ENCODE data around the gene EVL.
"Not testable (repeated sequence)": the region's sequence is repeated elsewhere in the genome, so short reads cannot be mapped to it uniquely, and the experiment has no call there.

Gene EVL

DNA sequence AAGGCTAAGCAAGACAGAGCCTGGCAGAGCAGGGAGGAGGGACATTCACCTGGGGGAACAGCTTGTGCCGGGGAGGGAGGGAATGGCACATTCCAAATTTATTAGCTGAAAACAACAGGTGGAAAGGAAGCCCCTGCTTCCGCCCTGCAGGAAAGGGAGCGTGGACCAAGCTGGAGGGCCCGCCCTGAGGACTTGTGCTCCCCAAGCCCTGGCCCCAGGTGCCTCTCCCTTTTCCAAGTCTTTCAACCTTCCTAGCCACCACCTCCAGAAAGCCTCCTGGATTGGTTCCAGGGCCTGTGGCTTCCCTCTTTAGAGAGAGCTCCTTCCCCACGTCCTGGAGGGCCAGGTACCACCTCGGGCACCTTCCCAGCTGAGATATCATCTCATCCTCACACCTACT is 91.6 kb downstream of the EVL start:
- no peak overlapping the region for H3K4me3 ChIP-seq (ENCODE audit: control insufficient read depth, low read depth, low read length)
- TF ChIP-seq, protein P1, sequence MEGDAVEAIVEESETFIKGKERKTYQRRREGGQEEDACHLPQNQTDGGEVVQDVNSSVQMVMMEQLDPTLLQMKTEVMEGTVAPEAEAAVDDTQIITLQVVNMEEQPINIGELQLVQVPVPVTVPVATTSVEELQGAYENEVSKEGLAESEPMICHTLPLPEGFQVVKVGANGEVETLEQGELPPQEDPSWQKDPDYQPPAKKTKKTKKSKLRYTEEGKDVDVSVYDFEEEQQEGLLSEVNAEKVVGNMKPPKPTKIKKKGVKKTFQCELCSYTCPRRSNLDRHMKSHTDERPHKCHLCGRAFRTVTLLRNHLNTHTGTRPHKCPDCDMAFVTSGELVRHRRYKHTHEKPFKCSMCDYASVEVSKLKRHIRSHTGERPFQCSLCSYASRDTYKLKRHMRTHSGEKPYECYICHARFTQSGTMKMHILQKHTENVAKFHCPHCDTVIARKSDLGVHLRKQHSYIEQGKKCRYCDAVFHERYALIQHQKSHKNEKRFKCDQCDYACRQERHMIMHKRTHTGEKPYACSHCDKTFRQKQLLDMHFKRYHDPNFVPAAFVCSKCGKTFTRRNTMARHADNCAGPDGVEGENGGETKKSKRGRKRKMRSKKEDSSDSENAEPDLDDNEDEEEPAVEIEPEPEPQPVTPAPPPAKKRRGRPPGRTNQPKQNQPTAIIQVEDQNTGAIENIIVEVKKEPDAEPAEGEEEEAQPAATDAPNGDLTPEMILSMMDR (conservative IDR thresholded peaks at IDR 0.05; ENCODE audit: control insufficient read depth, insufficient read depth, low read depth, low read length): no peak
- DNase-seq (ENCODE audit: low read depth): no peak

DNA sequence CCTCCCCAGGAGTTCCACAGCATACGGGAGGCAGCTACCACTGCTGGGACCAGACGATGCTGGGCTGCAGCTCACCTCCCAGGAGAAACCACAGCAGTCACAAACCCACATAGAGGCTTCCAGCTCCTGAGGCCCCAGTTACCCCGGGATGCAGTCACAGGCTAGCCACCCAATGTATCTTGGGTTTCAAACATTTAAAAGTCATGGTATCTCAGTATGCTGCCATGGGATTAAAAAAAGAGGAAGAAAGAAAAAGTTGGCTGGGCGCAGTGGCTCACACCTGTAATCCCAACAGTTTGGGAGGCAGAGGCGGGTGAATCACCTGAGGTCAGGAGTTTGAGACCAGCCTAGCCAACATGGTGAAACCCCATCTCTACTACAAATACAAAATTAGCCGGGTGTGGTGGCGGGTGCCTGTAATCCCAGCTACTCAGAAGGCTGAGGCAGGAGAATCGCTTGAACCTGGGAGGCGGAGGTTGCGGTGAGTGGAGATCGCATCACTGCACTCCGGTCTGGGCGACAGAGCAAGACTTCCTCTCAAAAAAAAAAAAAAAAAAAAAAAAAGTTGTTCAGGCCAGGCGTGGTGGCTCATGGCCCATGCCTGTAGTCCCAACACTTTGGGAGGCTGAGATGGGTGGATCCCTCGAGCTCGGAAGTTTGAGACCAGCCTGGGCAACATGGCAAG is 92.5 kb downstream of the EVL start:
- H3K4me3 ChIP-seq (ENCODE audit: control insufficient read depth, low read depth, low read length); DNase-seq (ENCODE audit: low read depth): not testable (repeated sequence)

DNA sequence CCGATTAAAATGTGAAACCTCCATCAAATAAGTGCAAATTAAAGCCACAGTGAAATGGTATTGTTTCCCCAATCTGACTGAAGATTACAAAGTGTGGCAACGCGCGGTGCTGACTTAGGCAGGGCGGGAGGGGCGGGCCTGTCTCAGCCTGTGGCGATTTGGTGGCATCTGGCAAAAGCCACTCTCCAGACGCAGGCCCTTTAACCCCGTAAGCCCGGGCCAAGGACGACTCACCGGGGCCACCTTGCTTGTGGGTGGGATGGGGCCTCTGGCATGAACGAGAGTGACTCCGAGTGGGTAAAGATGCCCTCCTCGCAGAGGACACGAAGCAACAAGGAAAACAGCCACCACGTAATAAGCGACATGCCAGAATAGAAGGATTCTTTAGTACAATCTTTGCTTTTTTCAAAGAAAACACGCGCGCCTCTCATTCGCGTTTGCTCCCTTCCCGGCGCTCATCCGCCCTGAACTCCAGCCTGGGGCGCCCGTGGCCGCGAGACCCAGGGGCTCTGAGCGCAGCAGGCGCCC is 93.4 kb downstream of the EVL start:
- TF ChIP-seq, protein P1 (conservative IDR thresholded peaks at IDR 0.05; ENCODE audit: control insufficient read depth, insufficient read depth, low read depth, low read length): no peak
- no peak for DNase-seq (ENCODE audit: low read depth)
- H3K4me3 ChIP-seq (ENCODE audit: control insufficient read depth, low read depth, low read length): no peak overlapping the region

DNA sequence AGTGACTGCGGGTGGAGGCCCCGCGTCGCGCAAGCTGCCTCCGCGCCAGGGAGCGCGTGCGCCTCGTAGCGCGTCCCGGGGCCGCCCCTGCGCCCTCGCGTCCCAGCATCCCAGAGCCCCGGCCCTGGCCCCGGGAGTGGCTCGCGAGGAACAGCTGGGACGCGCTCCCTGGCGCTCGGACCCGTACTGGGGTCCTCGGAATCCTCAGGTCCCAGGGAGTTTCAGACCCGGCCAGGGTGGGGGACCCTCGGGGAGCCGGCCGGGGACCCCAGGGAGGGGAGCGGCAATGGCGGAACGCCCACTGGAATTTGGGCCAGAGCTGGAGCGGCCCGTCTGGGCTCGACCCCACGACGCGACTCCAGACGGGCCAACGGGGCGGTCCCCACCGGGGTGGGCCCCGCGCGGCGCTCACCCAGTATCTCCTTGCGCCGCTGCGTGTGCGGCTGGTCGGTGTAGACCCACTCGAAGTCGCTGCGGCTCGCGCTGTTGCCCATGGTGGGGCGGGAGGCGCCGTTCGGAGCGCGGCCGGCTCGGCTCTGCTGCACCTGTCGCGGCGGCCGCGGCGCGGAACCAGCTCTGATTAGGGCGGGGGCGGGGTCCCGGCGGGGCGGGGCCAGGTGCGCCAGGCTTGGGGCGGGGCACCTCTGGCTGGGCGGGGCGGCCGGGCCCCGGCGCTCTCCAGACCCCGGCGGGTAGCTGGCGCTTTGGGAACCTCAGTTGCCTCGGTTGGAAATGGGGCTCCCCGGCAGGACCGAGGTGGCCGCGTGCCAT is 94.1 kb downstream of the EVL start, which contains the start of gene DEGS2:
DEGS2 (minus strand) TSS at position 552 of the 771 bp plus-strand sequence; CDS start at position 494, 58 bp downstream.
- TF ChIP-seq, protein P1 (conservative IDR thresholded peaks at IDR 0.05; ENCODE audit: control insufficient read depth, insufficient read depth, low read depth, low read length): no peak
- DNase-seq (ENCODE audit: low read depth): no peak
- H3K4me3 ChIP-seq (ENCODE audit: control insufficient read depth, low read depth, low read length): no peak within 1 kb of the TSS

DNA sequence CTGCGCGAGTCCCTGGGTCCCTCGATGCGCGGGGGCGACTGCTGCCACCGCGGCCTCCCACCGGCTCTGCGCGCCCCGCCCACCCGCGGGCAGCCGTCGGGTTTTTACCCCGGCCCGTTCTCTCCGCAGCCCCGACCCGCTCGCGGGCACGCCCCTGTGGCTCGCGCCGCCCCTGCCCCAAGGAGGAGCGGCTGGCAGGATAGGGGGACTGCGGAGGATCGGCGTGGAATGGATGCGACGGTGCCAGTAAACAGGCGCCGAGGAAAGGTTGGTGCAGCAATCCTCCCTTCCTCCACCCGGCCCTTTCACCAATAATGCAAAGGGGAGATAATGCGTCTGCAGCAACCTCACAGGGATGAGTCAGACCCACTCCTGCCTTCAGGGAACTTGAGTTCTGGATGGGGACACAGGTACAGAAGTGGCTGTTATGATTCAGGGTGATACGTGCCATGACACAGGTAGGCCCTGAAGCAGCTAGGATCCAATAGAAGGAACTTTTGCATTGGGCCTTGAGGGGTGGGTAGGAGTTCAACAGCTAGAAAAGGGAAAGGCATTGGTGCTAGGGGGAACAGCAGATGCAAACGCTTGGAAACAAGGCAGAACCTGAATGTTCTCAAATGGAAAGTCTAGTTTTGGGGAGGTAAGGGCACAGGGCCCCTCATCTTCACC is 94.8 kb downstream of the EVL start:
- TF ChIP-seq, protein P1 (conservative IDR thresholded peaks at IDR 0.05; ENCODE audit: control insufficient read depth, insufficient read depth, low read depth, low read length): no peak
- H3K4me3 ChIP-seq (ENCODE audit: control insufficient read depth, low read depth, low read length): no peak overlapping the region
- no peak for DNase-seq (ENCODE audit: low read depth)

DNA sequence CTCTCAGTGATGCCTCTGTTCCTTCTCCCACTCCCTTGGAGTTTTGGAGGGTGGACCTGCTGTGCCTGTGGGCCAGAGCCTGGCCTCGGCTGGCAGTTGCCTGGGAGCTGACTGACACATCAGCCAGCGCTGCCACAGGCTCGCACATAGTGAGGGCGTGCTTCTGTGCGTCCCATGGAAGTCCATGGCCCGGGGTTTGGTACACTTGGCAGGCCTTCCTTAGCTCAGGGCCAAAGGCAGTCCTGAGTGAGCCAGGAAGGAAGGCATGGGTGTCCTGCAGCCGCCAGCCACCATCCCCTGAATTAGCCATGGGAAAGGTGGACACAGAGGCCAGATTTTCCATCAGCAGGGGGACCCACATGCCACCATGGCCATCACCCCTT is 95.3 kb downstream of the EVL start:
- no peak for DNase-seq (ENCODE audit: low read depth)
- no peak overlapping the region for H3K4me3 ChIP-seq (ENCODE audit: control insufficient read depth, low read depth, low read length)
- TF ChIP-seq, protein P1 (conservative IDR thresholded peaks at IDR 0.05; ENCODE audit: control insufficient read depth, insufficient read depth, low read depth, low read length): no peak

DNA sequence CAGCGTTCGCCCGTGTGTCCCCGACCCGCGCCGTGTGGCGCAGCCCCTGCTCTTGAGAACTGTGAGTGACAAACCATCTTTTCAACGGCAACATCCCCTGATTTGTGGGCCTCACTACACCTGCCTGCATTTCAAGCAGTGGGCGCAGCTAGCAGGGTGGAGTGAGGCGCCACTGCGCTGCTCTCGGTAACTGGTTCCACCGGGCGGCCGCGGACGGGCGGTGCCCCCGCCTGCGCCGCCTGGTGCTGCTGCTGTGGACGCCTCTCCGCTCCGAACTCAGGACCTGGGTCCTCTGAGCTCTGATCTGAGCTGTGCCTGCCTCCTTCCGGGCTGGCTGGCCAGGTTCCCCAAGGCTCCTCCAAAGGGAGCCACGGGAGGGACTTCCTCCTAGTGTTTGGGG is 100.2 kb downstream of the EVL start:
- TF ChIP-seq, protein P1 (conservative IDR thresholded peaks at IDR 0.05; ENCODE audit: control insufficient read depth, insufficient read depth, low read depth, low read length): no peak
- H3K4me3 ChIP-seq (ENCODE audit: control insufficient read depth, low read depth, low read length): no peak overlapping the region
- DNase-seq (ENCODE audit: low read depth): no peak

Measured in fibroblast of mammary gland (primary cell).